NCI-H526 treated with DMSO at 0.1 percent for 48 hours (cell line): ENCODE results near the gene DPP6.
A peak's percentile ranks its signal among the peaks of the same experiment; 100 is the strongest.

Experiments used
- DNase-seq: peaks from one replicate; lab custom pipeline; 2025; lab: John Stamatoyannopoulos, UW

Gene DPP6

DNA sequence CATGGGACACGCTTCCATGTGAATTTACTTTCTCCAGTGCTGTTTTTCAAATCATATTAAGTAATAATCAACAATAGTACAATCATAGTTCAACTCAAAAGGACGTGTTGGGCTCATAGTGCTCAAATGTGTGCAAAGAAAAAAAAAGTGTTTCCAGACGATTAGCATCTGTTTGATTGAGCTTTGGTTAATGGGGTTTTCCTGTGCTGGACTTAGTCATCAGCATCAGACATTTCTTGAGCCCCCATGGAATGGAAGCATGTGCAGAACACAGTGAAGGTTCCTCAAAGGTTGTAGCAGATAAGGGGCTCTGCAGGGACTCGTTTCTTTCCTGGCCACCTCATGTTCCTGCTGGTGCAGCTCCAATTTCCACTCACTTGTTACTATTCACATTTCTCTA is 716.8 kb downstream of the DPP6 start:
- no peak for DNase-seq

DNA sequence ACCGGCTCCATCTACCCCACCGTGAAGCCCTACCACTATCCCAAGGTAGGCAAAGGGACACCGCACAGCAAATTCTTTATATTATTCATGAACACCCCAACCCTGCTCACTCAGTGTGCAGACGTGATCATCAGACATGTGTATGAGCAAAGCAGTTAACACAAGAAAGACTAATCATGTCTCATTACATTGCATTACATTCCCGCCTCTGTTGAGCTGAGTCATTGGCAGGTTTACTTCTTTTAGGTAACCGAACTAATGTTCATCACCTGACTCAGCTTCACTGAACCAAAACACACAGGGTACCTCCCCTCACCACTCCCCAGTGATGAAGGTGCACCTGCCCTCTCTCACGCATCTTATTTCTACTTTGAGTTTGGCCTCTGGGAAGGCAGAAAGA is 717.3 kb downstream of the DPP6 start:
- DNase-seq = no peak

DNA sequence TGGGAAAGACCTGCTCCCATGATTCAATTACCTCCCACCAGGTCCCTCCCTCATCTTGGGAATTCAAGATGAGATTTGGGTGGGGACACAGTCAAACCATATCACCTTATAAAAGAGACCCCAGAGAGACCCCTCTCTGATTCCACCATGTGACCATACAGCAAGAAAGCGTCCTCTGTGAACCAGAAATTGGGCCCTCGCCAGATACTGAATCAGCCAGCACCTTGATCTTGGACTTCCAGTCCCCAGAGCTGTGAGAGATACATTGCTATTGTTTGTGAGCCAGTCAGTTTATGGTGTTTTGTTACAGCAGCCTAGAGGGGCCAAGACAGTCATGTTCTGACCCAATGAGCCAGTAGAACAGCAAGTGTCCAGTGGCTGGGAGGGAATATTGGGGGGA is 718.2 kb downstream of the DPP6 start:
- no peak for DNase-seq

DNA sequence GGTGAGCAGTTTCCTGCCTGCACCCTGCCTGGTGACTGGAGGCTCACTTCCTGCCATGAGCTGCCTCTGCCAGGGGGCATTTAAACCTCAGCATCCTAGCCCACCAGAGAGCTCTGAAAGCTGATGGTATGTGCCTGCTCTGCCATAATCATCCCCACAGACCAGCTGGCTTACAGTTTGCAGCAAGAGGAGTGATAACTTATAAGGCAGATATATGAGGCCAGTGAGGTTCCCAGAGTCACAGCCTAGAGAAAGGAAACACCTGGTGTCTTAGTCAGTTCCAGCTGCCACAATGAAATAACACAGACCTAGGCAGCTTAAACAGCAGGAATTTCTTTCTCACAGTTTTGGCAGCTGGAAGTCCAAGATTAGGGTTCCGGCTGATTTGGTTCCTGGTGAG is 718.8 kb downstream of the DPP6 start:
- DNase-seq = no peak

DNA sequence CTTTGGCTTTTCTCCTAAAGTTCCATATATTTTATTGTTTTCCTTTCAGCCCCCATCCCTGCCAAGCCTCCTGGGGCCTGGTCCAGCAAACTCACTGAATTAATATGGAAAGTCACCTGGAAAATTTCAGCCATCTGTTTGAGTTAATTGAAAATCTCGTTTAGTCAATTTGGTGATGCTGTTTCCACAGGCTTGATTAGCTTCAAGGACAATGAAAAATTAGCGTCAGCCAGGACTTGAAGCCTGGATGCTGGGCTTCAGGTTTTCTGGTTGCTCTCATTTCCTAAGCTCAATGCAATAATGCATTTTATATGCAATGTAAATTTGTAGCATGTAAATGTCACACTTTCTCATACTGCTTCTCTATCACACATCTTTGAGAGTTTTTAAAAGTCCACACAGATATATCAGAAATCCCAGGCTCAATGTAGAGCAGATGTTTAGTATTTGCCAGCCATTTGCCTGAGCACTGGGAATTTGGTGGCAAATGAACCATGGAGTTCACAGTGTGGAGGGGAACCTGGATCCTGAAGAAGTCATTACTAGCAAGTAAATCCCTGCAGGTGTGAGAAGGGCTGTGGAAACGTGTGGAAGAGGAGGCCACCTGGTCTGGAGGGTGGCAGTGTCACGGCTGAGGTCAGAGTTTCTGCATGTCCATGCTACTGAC is 722.2 kb downstream of the DPP6 start:
- no peak for DNase-seq

DNA sequence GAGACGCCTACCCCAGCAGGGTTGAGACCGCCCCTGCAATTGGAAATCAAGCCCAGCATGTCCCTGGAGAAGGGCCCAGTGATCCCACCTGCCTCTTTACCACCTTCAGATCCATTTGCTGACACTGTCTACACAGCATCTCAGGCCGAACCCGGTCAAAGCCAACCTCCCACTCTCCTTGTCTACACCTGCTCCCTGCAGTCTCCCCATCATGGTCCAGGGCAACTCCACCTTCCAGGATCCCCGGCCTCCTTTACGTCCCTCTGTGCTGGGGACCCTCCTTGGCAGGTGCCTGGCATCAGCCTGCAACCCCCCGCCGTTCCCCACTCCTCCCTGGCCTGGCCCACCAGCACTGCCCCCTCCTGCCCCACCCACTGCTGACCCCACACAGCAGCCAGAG is 723.5 kb downstream of the DPP6 start:
- no peak for DNase-seq

DNA sequence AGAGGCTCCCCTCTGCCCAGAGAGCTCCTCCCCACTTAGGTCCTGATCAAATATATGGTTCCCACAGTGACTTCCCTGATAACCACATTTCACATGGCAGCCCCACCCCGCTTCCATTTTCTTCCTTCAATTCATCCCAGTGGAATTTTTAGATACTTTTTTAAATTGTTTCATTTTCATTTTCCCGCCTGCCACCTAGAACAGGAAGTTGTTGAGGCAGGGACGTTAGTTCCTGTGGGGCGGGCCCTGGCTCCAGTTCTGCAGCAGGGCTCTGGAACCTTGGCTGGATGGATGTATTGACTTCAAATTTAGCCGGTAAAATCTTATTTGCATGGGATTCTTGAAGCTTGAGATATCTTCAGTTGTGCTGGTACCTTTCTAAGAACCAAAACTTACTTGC is 724.2 kb downstream of the DPP6 start:
- DNase-seq = no peak

DNA sequence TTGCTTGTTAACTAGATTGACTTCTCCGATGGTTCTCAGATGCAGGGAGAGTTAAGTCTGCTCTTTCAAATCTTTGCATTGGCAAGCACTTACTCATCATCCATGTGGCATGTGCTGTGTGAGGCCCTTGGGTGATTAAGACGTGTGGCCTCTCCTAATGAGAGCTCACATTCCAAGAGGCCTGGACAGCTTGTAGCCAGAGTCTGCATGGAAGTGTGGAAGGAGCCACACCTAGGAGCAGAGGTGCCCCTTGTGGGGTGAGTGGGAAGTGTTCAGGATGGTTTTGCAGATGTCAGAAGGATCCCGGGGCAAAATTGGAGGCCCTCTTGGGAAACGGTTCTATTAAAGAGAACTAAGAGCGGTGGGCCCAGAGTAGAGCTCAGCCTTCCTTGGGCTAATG is 724.8 kb downstream of the DPP6 start:
- DNase-seq = no peak

DNA sequence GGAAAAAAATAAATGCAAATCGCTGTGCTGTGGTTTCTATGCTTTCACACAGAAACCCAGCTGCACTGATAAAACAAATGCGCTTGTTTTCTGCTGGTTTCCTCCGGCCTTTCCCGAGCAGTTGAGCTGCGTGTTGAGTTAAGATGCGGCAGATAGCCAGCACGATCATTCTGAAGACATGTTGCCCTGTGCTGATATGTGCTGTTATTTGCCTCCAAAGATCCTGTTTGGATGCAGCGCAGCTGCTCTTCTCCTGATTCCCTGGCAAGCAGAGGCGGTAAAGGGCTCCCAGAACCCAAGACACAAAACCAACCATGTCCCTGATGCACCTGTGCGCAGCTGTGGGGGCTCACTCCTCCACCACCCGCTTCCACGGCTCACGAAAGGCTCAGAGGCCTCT is 725.3 kb downstream of the DPP6 start:
- peak; percentile 11 for DNase-seq

DNA sequence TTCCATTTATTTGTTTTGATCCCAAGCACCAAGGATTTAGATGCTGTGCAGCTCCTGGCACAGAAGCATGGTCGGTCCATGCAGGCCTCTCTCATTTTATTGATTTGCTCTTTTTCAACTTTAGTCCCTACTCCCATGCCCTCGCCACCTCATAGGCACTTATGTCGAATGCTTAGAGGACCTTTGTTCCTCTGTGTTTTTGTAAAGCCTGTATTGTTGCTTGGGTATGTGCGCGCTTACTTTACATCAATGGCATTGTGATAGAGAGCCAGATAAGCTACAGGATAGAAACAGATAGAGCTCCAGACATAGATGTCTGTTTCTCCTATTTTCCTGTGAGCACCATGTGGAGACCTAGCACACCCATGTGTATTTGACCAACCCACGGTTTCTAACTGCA is 725.7 kb downstream of the DPP6 start:
- no peak for DNase-seq

DNA sequence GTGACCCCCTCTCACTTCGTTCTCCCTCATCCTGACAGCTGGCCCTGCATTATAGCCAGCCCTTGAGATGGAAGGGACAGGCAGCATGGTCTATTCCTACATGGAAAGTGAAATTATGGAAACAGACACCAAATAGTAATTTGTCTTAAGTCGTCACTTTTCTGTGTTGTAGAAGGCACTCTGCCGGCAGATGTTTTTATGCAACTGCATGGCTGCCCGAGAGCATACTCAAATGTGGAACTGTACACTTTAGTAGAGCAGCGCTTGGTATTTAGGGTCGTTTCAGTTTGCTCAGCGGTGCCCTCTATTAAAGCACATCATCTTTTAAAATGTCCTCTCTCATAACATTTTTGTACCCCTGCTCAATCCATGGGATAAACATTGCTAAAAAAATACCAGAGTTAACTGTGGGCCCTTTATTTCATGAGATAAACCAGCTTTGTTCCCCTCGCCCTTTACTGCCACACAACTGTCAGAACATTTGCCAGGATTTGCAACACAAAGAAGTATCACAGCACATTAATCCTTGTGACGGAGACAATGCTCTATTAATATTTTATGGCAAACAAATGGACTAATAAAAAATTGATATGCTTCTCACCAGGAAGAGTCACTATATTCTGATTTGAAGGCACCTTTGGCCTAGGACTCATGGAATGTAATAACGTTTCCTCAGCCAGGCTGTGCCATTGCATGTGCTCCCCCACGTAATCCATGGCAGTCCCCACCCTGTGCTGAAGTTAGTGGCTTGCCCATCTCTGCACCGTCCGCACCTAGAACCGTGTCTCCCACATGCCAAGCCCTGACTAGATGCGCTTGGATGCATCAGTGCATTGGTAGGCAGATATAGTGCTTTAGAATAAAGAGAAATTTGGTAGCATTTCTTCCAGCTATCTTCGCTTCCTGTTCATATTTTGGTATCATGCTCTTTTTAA is 729.4 kb downstream of the DPP6 start:
- DNase-seq = no peak

DNA sequence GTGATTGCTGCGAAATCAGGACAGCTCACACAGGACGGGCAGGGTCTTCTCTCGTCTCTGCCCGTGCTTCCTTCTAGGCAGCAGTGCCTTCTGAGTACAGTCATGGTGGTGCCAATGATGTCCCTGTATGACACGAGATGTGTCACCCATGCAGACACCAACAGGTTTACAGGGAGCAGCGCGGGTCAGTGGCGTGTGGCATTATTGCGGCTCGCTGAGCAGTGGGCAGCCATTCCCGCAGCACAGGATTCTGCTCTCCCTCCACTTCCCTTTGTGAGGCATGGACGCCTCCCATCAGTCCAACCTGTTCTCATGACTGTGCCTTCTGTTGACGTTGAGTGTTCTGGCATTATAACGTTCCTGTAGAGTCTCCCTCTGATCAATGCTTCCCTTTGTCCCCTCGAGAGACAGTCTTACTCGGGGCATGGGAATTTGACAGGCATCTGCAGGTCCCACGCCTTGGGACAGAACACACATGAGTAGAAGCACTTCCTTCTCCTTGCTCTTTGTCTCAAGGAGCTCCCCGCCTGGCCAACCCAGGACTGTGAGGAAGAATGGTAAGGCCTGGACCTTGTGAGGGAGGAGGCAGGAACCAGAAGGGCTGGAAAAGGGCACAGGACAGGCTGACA is 731.2 kb downstream of the DPP6 start:
- DNase-seq = no peak

DNA sequence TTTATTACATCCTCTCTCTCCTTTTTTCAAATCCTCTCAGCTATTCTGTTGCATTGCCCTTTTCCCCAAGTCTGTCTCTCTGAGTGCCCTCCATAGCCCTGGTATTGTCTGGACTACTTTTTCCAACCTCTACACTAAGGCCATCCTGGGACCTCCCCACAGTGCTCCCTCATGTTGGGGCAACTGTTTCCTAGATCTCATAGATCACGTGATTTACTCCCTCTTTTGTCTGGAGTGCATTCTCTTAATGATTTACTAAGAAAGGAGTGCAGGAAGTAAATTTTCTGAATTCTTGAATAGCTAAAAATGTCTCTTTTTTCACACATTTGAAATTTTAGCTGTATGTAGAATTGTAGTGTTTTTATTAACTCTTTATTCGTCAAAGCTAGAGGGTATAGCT is 733.7 kb downstream of the DPP6 start:
- no peak for DNase-seq

DNA sequence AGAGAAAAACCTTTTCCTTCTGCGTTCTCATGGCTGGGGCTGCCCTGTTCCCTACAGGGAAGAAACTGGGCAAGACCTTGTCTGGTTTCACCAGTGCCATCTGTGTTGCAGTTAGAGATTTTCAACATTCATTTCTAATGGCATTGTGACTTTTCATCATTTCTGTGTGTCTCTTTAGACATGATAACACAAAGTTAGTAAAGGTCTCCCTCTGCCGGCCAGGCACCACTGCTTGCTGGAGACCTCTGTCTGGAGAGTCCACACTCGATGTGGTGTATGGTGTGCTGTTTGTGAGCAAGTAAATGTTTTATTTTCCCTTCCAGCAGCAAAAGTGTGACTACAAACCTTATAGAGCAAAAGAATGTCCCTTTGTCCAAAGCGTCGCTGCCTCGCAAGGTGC is 737.2 kb downstream of the DPP6 start:
- DNase-seq = peak; percentile 12

DNA sequence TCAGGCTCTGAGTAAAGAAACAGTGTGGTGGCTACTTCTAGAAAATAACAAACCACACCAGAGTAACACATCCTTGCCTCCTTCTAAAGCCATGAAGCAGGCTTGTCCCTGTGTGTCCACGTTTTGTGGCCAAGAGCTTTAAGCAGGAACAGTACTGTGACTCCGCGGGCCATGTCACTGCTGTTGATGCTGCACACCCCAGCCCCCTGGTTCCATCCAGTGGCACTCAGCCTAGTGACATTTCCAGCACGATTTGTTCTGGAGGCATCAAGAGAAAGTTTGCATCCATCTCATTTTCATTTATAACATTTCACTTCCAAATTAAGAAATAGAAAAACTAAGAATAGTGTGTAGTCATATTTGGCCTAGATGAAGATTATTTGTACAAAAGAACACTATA is 739.4 kb downstream of the DPP6 start:
- no peak for DNase-seq

DNA sequence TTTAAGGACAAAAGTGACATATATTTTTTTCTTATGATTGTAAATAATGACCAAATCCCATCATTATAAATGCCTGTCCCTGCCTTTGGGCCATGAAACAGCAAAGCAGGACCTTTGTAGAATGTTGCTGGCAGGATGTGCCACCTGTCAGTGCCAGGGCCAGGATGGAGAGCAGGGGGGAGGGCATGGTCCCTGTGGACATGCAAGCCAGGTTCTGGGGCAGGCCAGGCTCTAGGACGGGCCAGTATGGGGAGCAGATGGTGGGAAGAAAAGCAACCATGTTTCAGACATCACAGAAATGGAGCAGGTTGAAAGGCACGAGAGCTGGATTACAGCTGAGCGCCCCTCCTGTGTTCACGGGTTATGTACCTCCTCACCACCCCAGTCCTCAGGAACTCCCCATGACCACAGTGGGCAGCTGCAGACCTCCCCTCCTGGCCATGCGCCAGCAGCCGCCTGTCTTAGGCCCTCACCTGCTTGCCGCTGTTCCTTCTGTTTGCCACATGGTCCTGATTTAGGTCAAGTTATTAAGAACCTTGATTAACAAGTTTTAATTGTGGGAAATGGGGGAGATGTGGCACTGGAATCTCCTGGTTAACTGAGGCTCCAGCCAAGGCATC is 740.3 kb downstream of the DPP6 start:
- no peak for DNase-seq

DNA sequence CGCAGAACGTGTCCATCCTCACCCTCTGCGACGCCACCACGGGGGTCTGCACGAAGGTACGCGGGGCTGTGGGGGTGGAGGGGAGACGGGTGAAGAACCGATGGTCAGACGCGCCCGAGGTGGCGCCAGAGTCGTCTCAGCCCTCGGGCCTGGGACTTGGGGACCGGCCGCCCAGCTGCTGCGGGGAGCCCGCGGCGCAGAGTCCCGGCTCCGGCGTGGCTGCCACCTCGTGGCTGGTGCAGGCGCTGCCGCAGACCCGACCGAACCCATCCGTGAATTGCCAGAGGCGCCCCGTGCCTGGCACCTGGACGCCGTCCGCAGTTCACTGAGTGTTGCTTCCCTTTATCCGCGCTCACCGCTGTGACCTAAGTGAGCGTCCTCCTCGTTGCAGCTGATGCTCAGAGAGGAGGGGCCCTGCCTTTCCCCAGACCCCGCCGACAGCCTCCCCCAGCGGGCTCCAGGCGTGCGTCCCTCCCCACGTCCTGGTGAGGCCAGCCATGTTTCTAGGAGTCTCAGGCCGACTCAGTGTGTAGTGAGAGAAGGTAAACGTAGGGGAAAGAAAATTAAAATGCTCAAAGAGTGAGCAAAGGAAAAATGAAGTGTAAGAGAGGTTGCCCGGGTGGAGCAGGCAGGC is 742.1 kb downstream of the DPP6 start:
- peak; percentile 32 for DNase-seq

DNA sequence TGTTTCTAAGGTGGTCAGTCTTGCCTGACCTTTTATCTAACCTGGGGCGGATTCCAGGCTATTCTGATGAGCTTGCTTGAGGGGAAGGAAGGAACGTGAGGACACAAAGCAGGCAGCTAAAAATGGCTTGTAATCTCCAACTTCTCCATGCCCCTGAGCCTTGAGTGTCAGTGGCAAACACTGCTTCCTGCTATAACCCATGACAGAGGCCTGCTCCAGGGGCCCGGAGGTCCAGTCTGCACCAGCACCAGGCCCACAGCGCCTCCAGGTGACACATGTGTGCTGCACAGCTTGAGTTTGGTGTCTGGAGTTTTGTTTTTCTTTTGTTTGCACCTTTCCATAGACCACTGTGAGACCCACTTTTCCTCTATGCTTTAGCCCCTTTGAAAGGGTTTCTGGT is 742.8 kb downstream of the DPP6 start:
- no peak for DNase-seq

DNA sequence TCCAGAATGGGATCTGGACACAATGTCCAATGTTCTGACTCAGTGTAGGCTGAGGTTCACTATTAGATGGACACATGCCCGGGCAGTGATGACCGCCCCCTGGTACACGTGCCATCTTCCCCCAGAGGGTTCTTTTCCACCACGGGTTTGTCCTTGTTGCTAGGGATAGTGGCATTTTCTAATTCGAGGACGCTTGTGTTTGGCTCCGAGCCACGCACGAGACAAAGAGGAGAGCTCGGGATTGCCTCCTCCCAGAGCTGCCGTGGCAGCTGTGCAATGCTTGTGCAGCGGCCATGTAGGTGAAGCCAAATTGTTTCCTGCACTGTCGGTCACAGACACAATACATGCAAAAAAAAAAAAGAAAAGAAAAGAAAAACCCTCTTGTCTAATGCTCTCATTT is 743.2 kb downstream of the DPP6 start:
- no peak for DNase-seq

DNA sequence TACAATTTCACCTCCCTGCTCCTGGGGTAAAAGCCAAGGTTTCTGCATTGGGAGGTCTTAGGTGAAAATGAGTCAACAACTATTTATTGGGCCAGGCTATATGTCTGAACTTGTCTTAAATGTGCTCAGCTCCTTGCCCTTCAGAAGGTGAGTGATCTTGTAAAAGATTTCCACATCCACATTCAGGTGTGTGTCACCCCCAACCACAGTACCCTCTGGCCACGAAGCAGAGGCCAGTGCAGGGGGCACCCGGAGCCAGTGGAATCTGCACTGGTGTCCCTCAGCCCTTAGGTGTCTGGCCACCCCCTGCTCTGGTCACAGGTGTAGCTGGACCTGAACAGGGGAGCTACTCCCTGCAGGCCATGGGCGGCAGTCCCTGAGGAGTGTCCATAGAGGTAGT is 752.3 kb downstream of the DPP6 start:
- no peak for DNase-seq

DNA sequence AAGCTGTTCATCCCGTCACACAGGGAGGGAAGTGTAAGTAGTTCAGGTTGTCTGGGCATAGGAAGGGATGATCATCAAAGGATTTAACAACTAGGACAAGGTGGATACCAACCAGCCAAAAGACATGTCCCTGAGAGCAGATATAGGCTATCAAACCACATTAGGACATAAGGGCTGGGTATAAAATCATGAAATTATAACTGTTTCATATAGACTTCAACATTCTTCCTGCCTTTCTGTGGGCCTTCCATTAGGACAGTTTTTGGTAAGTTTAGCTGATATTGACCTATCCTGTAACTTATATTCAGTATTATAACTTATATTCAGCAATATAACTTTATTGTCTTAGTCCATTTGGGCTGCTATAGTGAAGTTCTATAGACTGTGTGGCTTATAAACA is 759.8 kb downstream of the DPP6 start:
- DNase-seq = no peak

DNA sequence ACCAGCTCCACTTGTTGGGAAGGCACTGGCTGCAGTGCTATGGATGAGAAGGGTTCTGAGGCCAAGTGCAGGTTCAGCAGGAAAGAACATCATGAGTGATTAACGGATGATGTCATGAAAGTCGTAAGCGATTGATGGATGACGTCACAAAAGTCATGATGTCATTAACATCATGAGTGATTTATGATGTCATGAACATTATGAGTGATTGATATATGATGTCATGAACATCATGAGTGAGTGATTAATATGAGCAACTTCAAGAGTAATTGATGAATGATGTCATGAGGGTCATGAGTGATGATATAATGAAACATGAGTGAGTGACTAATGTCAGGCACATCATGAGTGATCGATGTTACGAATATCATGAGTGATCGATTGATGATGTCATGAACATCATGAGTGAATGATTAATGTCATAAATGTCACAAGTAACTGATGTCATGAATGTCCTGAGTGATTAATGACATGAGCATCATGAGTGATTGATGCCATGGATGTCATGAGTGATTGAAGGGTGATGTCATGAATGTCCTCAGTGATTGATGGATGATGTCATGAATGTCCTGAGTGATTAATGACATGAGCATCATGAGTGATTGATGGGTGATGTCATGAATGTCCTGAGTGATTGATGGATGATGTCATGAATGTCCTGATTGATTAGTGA is 765.2 kb downstream of the DPP6 start:
- DNase-seq = no peak
